Panc1 (cell line): ENCODE data around the gene HYDIN.

Experiments used
- CTCF ChIP-seq: fragments of 450-650 bp; IDR thresholded peaks from 2 replicates; pipeline ENCODE4 v1.5.1; 2017; ENCODE audit warnings: mild to moderate bottlenecking
- SIN3A ChIP-seq: IDR thresholded peaks from 2 replicates; pipeline ENCODE4 v1.6.1; 2012; ENCODE audit warnings: low read depth, mild to moderate bottlenecking, low read length, moderate library complexity, borderline replicate concordance; ENCODE audit not compliant: insufficient read depth
- TCF7L2 ChIP-seq: IDR thresholded peaks from 2 replicates; pipeline ENCODE4 v1.6.1; 2011; ENCODE audit warnings: mild to moderate bottlenecking, low read depth, low read length, inconsistent platforms

DNA sequence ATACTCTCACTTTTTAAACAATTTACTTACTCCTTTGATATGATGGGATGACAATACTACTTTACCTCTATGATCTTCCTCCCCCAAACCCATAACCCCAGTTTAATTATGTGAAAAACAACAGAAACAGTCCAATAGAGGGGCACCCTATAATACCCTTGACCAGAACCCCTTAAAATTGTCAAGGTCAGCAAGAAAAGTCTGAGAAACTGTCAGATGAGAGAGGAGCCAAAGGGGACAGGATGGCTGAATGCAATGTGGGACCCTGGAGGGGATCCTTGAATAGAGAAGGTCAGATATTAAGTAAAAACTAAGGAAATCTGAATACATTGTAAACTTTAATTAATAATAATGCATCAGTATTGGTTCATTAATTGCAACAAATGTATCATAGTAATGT, 15.8 kb upstream of the HYDIN start:
- TF ChIP-seq CTCF (no peak), SIN3A (no peak), TCF7L2 (no peak)
